BLaER1 treated with 17β-estradiol and CSF1 and Interleukin-3, amounts not matched to agents 10 nM and 100 nM (cell line): ENCODE measurements around the gene CERS6.
A peak's percentile ranks its signal among the peaks of the same experiment; 100 is the strongest.

Experiments used
- H3K27ac ChIP-seq, 11 experiments: shearing (Covaris generic); formaldehyde crosslinking; 2 replicates each; pipeline ENCODE4 v1.8.1; 2022
- H3K27me3 ChIP-seq, 11 experiments: shearing (Covaris generic); formaldehyde crosslinking; 2 replicates each; pipeline ENCODE4 v1.8.1; 2022
- H3K36me3 ChIP-seq, 11 experiments: shearing (Covaris generic); formaldehyde crosslinking; 2 replicates each; pipeline ENCODE4 v1.8.1; 2022
- H3K4me1 ChIP-seq, 10 experiments: shearing (Covaris generic); formaldehyde crosslinking; 2 replicates each; pipeline ENCODE4 v1.8.1; 2022
- H3K4me2 ChIP-seq, 11 experiments: shearing (Covaris generic); formaldehyde crosslinking; 2 replicates each; pipeline ENCODE4 v1.8.1; 2022
- H3K4me3 ChIP-seq, 10 experiments: shearing (Covaris generic); formaldehyde crosslinking; 2 replicates each; pipeline ENCODE4 v1.8.1; 2022
- H3K9ac ChIP-seq, 11 experiments: shearing (Covaris generic); formaldehyde crosslinking; 2 replicates each; pipeline ENCODE4 v1.8.1; 2022
- H3K9me3 ChIP-seq, 11 experiments: shearing (Covaris generic); formaldehyde crosslinking; replicated peaks in 1 of 11; 2 replicates each; pipeline ENCODE4 v1.8.1; 2022
- H4K20me1 ChIP-seq, 11 experiments: shearing (Covaris generic); formaldehyde crosslinking; 2 replicates each; pipeline ENCODE4 v1.8.1; 2022
- Cebpa-rat ChIP-seq, 11 experiments: shearing (Covaris generic); IDR thresholded peaks; 2 replicates each; pipeline ENCODE4 v1.8.1; 2022

CERS6 gene

GRCh38 chr2:168438553-168438952, 17.5 kb upstream of the CERS6 start:
- no peaks in the 10 kb centered on the region for H4K20me1 ChIP-seq
- peaks cover 0 to 5% (median 2%) of the 10 kb centered on the region in 11 experiments; a peak in 8 of 22 replicates for H3K9me3 ChIP-seq
- H3K27me3 ChIP-seq = no peaks in the 10 kb centered on the region
- TF ChIP-seq Cebpa-rat (IDR thresholded peaks at IDR 0.05) = no peak
- H3K4me3 ChIP-seq = no peak overlapping the region
- no peak overlapping the region for H3K4me2 ChIP-seq
- no peaks in the 10 kb centered on the region for H3K36me3 ChIP-seq
- no peak overlapping the region for H3K9ac ChIP-seq
- no peak overlapping the region for H3K27ac ChIP-seq
- H3K4me1 ChIP-seq = peaks cover 0 to 7% (median 4%) of the 10 kb centered on the region in 10 experiments; a peak in 4 of 20 replicates

- 0 out of 22 replicates have a peak overlapping the region, but pooled peaks of 1 of the 11 experiments have one; percentile 11 for H3K4me2 ChIP-seq
- H3K4me1 ChIP-seq = peaks cover 0 to 7% (median 4%) of the 10 kb centered on the region in 10 experiments; a peak in 4 of 20 replicates
- H3K9me3 ChIP-seq = peaks cover 8 to 15% (median 11%) of the 10 kb centered on the region in 11 experiments
- H3K9ac ChIP-seq = no peak overlapping the region
- no peak overlapping the region for H3K4me3 ChIP-seq
- H3K36me3 ChIP-seq = no peaks in the 10 kb centered on the region
- H4K20me1 ChIP-seq = no peaks in the 10 kb centered on the region
- no peak overlapping the region for H3K27ac ChIP-seq
- H3K27me3 ChIP-seq = no peaks in the 10 kb centered on the region
- TF ChIP-seq Cebpa-rat (IDR thresholded peaks at IDR 0.05) = no peak
Measured at GRCh38 chr2:168439536-168439935, 16.5 kb upstream of the CERS6 start.

- Histone ChIP-seq H3K9me3 (peaks cover 27 to 33% (median 29%) of the 10 kb centered on the region in 11 experiments), H3K36me3 (no peaks in the 10 kb centered on the region), H3K27me3 (no peaks in the 10 kb centered on the region), H3K9ac (no peak overlapping the region), H3K4me2 (no peak overlapping the region), H3K27ac (no peak overlapping the region), H3K4me1 (peaks cover 0 to 7% (median 4%) of the 10 kb centered on the region in 10 experiments; a peak in 4 of 20 replicates), H4K20me1 (no peaks in the 10 kb centered on the region), H3K4me3 (no peak overlapping the region)
- TF ChIP-seq Cebpa-rat (IDR thresholded peaks at IDR 0.05) = no peak
Measured at GRCh38 chr2:168441214-168441872, 14.7 kb upstream of the CERS6 start.

DNA sequence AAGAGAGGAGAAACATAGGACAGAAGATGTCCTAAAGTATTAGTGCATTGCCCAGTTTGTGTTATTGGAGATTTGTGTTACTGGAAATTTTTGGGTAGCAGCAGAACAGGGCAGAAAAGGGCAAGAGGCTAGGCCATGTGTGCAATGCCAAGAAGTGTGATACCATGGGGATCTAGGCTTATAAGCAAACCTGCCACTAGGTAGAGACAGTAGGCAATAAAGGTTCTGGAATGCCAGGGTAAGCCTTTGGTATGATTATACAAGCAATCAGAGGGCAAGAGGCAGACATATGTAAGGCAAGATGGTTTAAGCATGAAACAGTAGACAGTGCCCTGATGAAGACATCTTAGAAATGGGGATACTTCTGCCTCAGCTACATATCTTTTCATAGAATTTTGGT, 12.3 kb upstream of the CERS6 start:
- no peak for TF ChIP-seq Cebpa-rat (IDR thresholded peaks at IDR 0.05)
- Histone ChIP-seq H3K27me3 (no peaks in the 10 kb centered on the region), H3K9me3 (peaks cover 31 to 44% (median 37%) of the 10 kb centered on the region in 11 experiments), H3K4me3 (no peak overlapping the region), H3K4me1 (peaks cover 0 to 7% (median 4%) of the 10 kb centered on the region in 10 experiments; a peak in 4 of 20 replicates), H3K9ac (no peak overlapping the region), H3K36me3 (no peaks in the 10 kb centered on the region), H3K27ac (no peak overlapping the region), H4K20me1 (no peaks in the 10 kb centered on the region), H3K4me2 (no peak overlapping the region)

GRCh38 chr2:168445960-168446359, 10.1 kb upstream of the CERS6 start:
- peaks cover 0 to 11% (median 6%) of the 10 kb centered on the region in 10 experiments; a peak in 7 of 20 replicates for H3K4me1 ChIP-seq
- H3K36me3 ChIP-seq = no peaks in the 10 kb centered on the region
- H3K9me3 ChIP-seq = peaks cover 31 to 44% (median 37%) of the 10 kb centered on the region in 11 experiments
- no peaks in the 10 kb centered on the region for H4K20me1 ChIP-seq
- TF ChIP-seq Cebpa-rat (IDR thresholded peaks at IDR 0.05) = no peak
- H3K4me2 ChIP-seq = no peak overlapping the region
- H3K9ac ChIP-seq = no peak overlapping the region
- H3K27me3 ChIP-seq = no peaks in the 10 kb centered on the region
- H3K27ac ChIP-seq = no peak overlapping the region
- H3K4me3 ChIP-seq = no peak overlapping the region

GRCh38 chr2:168448980-168449379, 7.1 kb upstream of the CERS6 start:
- H3K9me3 ChIP-seq = peaks cover 26 to 45% (median 34%) of the 10 kb centered on the region in 11 experiments
- H3K27ac ChIP-seq = no peak overlapping the region
- TF ChIP-seq Cebpa-rat (IDR thresholded peaks at IDR 0.05) = no peak
- no peak overlapping the region for H3K9ac ChIP-seq
- no peak overlapping the region for H3K4me2 ChIP-seq
- H3K36me3 ChIP-seq = no peaks in the 10 kb centered on the region
- H4K20me1 ChIP-seq = no peaks in the 10 kb centered on the region
- peaks cover 0 to 11% (median 6%) of the 10 kb centered on the region in 10 experiments; a peak in 7 of 20 replicates for H3K4me1 ChIP-seq
- H3K4me3 ChIP-seq = no peak overlapping the region
- H3K27me3 ChIP-seq = no peaks in the 10 kb centered on the region

DNA sequence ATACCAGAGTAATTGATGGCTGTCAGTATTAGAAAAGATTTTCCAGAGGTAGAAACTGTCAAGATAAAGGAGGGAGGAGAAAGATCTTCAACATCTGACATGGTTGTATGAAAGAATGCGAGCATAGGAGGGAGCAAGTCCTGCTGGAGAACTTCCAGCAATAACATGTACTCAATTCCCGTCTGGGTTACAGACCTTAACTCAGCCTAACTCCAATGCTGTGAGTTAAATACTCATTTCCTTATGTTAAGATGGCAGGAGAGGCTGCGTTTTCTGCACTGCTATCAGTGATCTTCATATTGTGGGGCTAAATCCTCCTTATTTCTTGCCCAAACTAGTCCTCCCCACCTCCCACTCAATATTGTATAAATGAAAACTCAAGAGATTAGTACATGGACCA, 6.7 kb upstream of the CERS6 start:
- H3K4me3 ChIP-seq = no peak overlapping the region

DNA sequence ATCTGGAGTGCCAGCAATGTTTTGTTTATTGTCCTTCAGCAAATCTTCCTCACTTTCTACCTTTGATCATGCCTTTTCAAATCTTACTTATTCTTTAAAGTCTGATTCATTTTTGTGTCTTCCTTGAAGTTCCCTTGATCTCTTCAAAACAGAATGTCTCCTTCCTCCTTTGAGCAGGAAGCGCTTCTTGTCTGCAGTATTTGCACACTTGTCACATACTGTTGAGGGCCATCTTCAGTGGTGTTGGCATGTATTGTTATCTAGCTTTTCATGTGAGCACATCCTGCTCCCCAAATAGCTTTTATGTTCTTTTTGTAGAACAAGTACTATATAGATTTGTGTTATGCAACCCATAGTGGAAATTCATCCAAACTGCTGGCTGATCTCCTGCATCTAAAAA, 5.9 kb upstream of the CERS6 start:
- Histone ChIP-seq H3K4me2 (peak overlapping the region in 6 of 11 experiments; percentile 5 to 43 (median 18); a peak in 3 of 22 replicates), H3K4me1 (peaks cover 6 to 21% (median 14%) of the 10 kb centered on the region in 10 experiments; a peak in 19 of 20 replicates), H3K36me3 (no peaks in the 10 kb centered on the region), H3K27ac (no peak overlapping the region), H3K27me3 (no peaks in the 10 kb centered on the region), H4K20me1 (no peaks in the 10 kb centered on the region), H3K9ac (no peak overlapping the region), H3K4me3 (no peak overlapping the region), H3K9me3 (peaks cover 14 to 44% (median 28%) of the 10 kb centered on the region in 11 experiments)
- no peak for TF ChIP-seq Cebpa-rat (IDR thresholded peaks at IDR 0.05)

More for the DNA sequence above, 6.7 kb upstream of the CERS6 start:
- Histone ChIP-seq H3K9me3 (peaks cover 21 to 45% (median 32%) of the 10 kb centered on the region in 11 experiments), H3K36me3 (no peaks in the 10 kb centered on the region), H3K27me3 (no peaks in the 10 kb centered on the region), H3K4me1 (peaks cover 0 to 14% (median 6%) of the 10 kb centered on the region in 10 experiments; a peak in 11 of 20 replicates), H3K9ac (no peak overlapping the region), H4K20me1 (no peaks in the 10 kb centered on the region), H3K4me2 (no peak overlapping the region), H3K27ac (no peak overlapping the region)
- no peak for TF ChIP-seq Cebpa-rat (IDR thresholded peaks at IDR 0.05)

DNA sequence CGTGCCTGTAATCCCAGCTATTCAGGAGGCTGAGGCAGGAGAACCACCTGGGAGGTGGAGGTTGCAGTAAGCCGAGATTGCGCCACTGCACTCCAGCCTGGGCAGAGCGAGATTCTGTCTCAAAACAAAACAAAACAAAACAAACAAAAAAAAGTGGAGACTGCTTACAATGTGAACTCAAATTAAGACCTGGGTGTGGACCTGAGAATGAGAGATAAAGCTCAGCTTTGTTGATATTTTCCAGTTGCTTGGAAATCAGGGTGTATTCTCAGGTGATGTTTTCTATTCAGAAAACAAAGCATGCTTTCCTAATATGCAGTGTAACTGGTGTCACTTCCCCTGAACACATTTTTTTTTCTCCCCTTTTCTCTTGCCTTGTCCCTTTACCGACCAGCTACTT, 5.3 kb upstream of the CERS6 start:
- H3K4me3 ChIP-seq = no peak overlapping the region
- H3K9ac ChIP-seq = no peak overlapping the region
- peaks cover 10 to 25% (median 18%) of the 10 kb centered on the region in 10 experiments; a peak in 19 of 20 replicates for H3K4me1 ChIP-seq
- H3K4me2 ChIP-seq = 0 out of 22 replicates have a peak overlapping the region, but pooled peaks of 1 of the 11 experiments have one; percentile 6
- no peaks in the 10 kb centered on the region for H3K27me3 ChIP-seq
- TF ChIP-seq Cebpa-rat (IDR thresholded peaks at IDR 0.05) = no peak
- H3K27ac ChIP-seq = no peak overlapping the region
- H4K20me1 ChIP-seq = no peaks in the 10 kb centered on the region
- H3K9me3 ChIP-seq = peaks cover 8 to 38% (median 22%) of the 10 kb centered on the region in 11 experiments
- H3K36me3 ChIP-seq = no peaks in the 10 kb centered on the region
